Type B pancreatic cell (in vitro differentiated cells): ENCODE measurements around the gene DRC3. TPM values are rescaled to one million over a fixed set of nuclear protein-coding genes. Genes with fewer than 3 reads are reported as not detected.

Source experiments
- DNase-seq: peaks from one replicate; pipeline ENCODE4 v3.0.0; 2021; ENCODE audit warnings: mixed read lengths; ENCODE audit not compliant: unreplicated experiment; ENCODE audit errors: extremely low spot score
- H3K27ac Mint-ChIP-seq: 2 replicates; pipeline ENCODE4 v1.8.0; 2021; ENCODE audit warnings: mild to moderate bottlenecking, mixed read lengths
- H3K27me3 Mint-ChIP-seq: 2 replicates; pipeline ENCODE4 v1.8.0; 2021; ENCODE audit warnings: mixed read lengths
- H3K36me3 Mint-ChIP-seq: 2 replicates; pipeline ENCODE4 v1.8.0; 2021; ENCODE audit warnings: mixed read lengths
- H3K4me1 Mint-ChIP-seq: one replicate; pipeline ENCODE4 v1.8.0; 2021; ENCODE audit warnings: mixed read lengths; ENCODE audit not compliant: unreplicated experiment
- H3K4me3 Mint-ChIP-seq: 2 replicates; pipeline ENCODE4 v1.8.0; 2021; ENCODE audit warnings: mild to moderate bottlenecking, mixed read lengths
- H3K9me3 Mint-ChIP-seq: 2 replicates; pipeline ENCODE4 v1.8.0; 2021; ENCODE audit warnings: mixed read lengths
- CTCF ChIP-seq: fragments of 200-600 bp; sonication (generic); conservative IDR thresholded peaks from 2 replicates; pipeline ENCODE4 v1.5.0; 2021; ENCODE audit warnings: antibody characterized with exemption, mild to moderate bottlenecking
- total RNA-seq: library from RNA; stranded (reverse); gene quantifications from 2 replicates; pipeline ENCODE4 v1.2.1, GENCODE V29; 2021; ENCODE audit warnings: low replicate concordance

DRC3 gene
- total RNA-seq, 1 donor from 2014 or later: 8.9 TPM

GRCh38 chr17:18005496-18005895 lies 32.8 kb downstream of the DRC3 start:
- no peak for DNase-seq
- Mint-ChIP-seq H3K4me3 (no peak overlapping the region), H3K4me1 (peaks cover 4% of the 10 kb centered on the region)

GRCh38 chr17:18006495-18007239 lies 34.0 kb downstream of the DRC3 start:
- no peaks in the 10 kb centered on the region for H3K9me3 Mint-ChIP-seq
- H3K4me3 Mint-ChIP-seq: no peak overlapping the region
- DNase-seq: no peak
- peaks cover 5% of the 10 kb centered on the region for H3K36me3 Mint-ChIP-seq
- H3K27ac Mint-ChIP-seq: no peak overlapping the region
- peaks cover 4% of the 10 kb centered on the region for H3K4me1 Mint-ChIP-seq
- no peaks in the 10 kb centered on the region for H3K27me3 Mint-ChIP-seq
- TF ChIP-seq CTCF: no peak

More at GRCh38 chr17:18005496-18005895, 32.8 kb downstream of the DRC3 start:
- Mint-ChIP-seq H3K9me3 (no peaks in the 10 kb centered on the region), H3K27me3 (no peaks in the 10 kb centered on the region), H3K27ac (peak overlapping the region; percentile 29), H3K36me3 (peaks cover 5% of the 10 kb centered on the region)
- TF ChIP-seq CTCF: no peak

- H3K4me1 Mint-ChIP-seq: no peaks in the 10 kb centered on the region
- peaks cover 9% of the 10 kb centered on the region for H3K36me3 Mint-ChIP-seq
- no peak for DNase-seq
- H3K9me3 Mint-ChIP-seq: no peaks in the 10 kb centered on the region
- H3K27me3 Mint-ChIP-seq: no peaks in the 10 kb centered on the region
- TF ChIP-seq CTCF: no peak
- H3K27ac Mint-ChIP-seq: no peak overlapping the region
- no peak overlapping the region for H3K4me3 Mint-ChIP-seq
These were observed 36.0 kb downstream of the DRC3 start for GRCh38 chr17:18008496-18009268.

- no peak for TF ChIP-seq CTCF
- H3K36me3 Mint-ChIP-seq: peaks cover 9% of the 10 kb centered on the region
These were observed 37.2 kb downstream of the DRC3 start for GRCh38 chr17:18009609-18010420.

GRCh38 chr17:18011286-18011685 lies 38.6 kb downstream of the DRC3 start:
- Mint-ChIP-seq H3K27me3 (no peaks in the 10 kb centered on the region), H3K4me3 (no peak overlapping the region), H3K4me1 (no peaks in the 10 kb centered on the region), H3K9me3 (no peaks in the 10 kb centered on the region), H3K36me3 (peaks cover 10% of the 10 kb centered on the region), H3K27ac (no peak overlapping the region)
- DNase-seq: no peak
- TF ChIP-seq CTCF: no peak

More at GRCh38 chr17:18009609-18010420, 37.2 kb downstream of the DRC3 start:
- H3K27me3 Mint-ChIP-seq: no peaks in the 10 kb centered on the region
- H3K27ac Mint-ChIP-seq: no peak overlapping the region
- no peak overlapping the region for H3K4me3 Mint-ChIP-seq
- DNase-seq: no peak
- H3K4me1 Mint-ChIP-seq: no peaks in the 10 kb centered on the region
- H3K9me3 Mint-ChIP-seq: no peaks in the 10 kb centered on the region
